ENCODE results near the gene MINDY1.

GRCh38 chr1:150965605-150966004 is 41.1 kb downstream of the MINDY1 start:
- TF ChIP-seq CTCF (IDR thresholded peaks at IDR 0.05) (no peak), POLR2A (IDR thresholded peaks at IDR 0.05) (no peak)
